Measurements from ENCODE around the gene AIMP1.

Gene AIMP1

GRCh38 chr4:106351016-106351415 lies 34.7 kb downstream of the AIMP1 start:
- no peak for DNase-seq (ENCODE audit: extremely low read depth, low read depth)
- TF ChIP-seq, protein P1, sequence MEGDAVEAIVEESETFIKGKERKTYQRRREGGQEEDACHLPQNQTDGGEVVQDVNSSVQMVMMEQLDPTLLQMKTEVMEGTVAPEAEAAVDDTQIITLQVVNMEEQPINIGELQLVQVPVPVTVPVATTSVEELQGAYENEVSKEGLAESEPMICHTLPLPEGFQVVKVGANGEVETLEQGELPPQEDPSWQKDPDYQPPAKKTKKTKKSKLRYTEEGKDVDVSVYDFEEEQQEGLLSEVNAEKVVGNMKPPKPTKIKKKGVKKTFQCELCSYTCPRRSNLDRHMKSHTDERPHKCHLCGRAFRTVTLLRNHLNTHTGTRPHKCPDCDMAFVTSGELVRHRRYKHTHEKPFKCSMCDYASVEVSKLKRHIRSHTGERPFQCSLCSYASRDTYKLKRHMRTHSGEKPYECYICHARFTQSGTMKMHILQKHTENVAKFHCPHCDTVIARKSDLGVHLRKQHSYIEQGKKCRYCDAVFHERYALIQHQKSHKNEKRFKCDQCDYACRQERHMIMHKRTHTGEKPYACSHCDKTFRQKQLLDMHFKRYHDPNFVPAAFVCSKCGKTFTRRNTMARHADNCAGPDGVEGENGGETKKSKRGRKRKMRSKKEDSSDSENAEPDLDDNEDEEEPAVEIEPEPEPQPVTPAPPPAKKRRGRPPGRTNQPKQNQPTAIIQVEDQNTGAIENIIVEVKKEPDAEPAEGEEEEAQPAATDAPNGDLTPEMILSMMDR (IDR thresholded peaks at IDR 0.05; ENCODE audit: low read depth, low read length) = no peak

GRCh38 chr4:106353786-106354185 lies 37.4 kb downstream of the AIMP1 start:
- TF ChIP-seq, protein P1 (IDR thresholded peaks at IDR 0.05; ENCODE audit: low read depth, low read length) = no peak
- DNase-seq (ENCODE audit: extremely low read depth, low read depth) = no peak

DNA sequence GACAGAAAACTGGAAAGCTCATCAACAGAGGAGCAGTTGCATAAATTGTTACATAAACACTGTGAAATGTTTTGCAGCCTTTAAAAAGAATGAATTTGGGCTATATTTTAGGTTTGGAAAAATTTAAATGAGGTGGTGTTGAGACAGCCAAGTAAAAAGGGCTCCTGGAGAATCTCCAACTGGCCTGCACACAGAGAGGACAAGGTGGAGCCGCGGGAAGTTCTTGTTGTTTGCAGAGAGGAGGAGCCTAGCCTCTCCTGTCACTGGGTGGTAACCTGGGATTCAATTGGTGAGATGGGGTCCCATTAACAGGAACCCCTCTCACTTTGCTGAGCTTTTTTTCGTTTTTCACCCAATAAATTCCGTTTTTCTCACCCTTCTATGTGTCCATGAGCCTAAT lies 38.8 kb downstream of the AIMP1 start:
- no peak for DNase-seq (ENCODE audit: extremely low read depth, low read depth)
- TF ChIP-seq, protein P1 (IDR thresholded peaks at IDR 0.05; ENCODE audit: low read depth, low read length) = no peak

- TF ChIP-seq, protein P1 (IDR thresholded peaks at IDR 0.05; ENCODE audit: low read depth, low read length) = no peak
- no peak for DNase-seq (ENCODE audit: extremely low read depth, low read depth)
Measured at GRCh38 chr4:106358899-106359298, 42.5 kb downstream of the AIMP1 start.

- TF ChIP-seq, protein P1 (IDR thresholded peaks at IDR 0.05; ENCODE audit: low read depth, low read length) = no peak
- DNase-seq (ENCODE audit: extremely low read depth, low read depth) = no peak
Measured at GRCh38 chr4:106362086-106362825, 45.9 kb downstream of the AIMP1 start.

GRCh38 chr4:106364282-106364681 lies 47.9 kb downstream of the AIMP1 start:
- no peak for DNase-seq (ENCODE audit: extremely low read depth, low read depth)
- TF ChIP-seq, protein P1 (IDR thresholded peaks at IDR 0.05; ENCODE audit: low read depth, low read length) = no peak

DNA sequence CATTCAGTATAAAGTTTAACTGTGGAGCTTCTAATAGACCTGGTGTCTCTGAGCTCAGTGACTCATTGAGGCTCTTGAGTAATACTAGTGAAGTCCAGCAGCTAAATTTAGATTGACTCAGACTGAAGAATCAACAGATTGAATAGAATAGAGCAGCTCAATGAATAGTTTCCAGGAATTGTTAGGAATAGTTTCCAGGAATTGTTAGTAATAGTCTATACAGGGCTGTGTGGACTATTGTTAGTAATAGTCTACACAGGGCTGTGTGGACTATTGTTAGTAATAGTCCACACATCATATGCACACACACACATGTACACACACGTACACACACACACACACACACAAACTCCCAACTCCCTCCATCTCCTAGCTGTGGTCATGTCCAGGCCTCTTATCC lies 49.3 kb downstream of the AIMP1 start:
- TF ChIP-seq, protein P1 (IDR thresholded peaks at IDR 0.05; ENCODE audit: low read depth, low read length) = no peak
- peak; percentile 56 for DNase-seq (ENCODE audit: extremely low read depth, low read depth)
